ENCODE measurements around the gene HOGA1. TPM values are rescaled to one million over a fixed set of nuclear protein-coding genes. Genes with fewer than 3 reads are reported as not detected.

HOGA1 gene
- total and polyA plus RNA-seq, 12 donors = 2.1 to 30.8 (median 13.0) TPM

- 23 to 52% (median 47%) methylated on average over 4 to 9 of the region's 9 CpGs for WGBS, 4 donors
- no peaks in the 10 kb centered on the region for H3K27me3 ChIP-seq
- H3K4me3 ChIP-seq = no peak overlapping the region
- peaks cover 12 to 22% of the 10 kb centered on the region in 2 donors for H3K4me1 ChIP-seq (replicated peaks in 1 of 2)
- TF ChIP-seq, protein P1, sequence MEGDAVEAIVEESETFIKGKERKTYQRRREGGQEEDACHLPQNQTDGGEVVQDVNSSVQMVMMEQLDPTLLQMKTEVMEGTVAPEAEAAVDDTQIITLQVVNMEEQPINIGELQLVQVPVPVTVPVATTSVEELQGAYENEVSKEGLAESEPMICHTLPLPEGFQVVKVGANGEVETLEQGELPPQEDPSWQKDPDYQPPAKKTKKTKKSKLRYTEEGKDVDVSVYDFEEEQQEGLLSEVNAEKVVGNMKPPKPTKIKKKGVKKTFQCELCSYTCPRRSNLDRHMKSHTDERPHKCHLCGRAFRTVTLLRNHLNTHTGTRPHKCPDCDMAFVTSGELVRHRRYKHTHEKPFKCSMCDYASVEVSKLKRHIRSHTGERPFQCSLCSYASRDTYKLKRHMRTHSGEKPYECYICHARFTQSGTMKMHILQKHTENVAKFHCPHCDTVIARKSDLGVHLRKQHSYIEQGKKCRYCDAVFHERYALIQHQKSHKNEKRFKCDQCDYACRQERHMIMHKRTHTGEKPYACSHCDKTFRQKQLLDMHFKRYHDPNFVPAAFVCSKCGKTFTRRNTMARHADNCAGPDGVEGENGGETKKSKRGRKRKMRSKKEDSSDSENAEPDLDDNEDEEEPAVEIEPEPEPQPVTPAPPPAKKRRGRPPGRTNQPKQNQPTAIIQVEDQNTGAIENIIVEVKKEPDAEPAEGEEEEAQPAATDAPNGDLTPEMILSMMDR (IDR thresholded peaks at IDR 0.05) = no peak
- peak in 1 of 2 donors; percentile 35 for TF ChIP-seq POLR2A (IDR thresholded peaks at IDR 0.05)
- intact Hi-C loops (cut with DNase I) = loop anchor here in 1 of 2 donors (5.0 kb wide), 1 partner anchor 40 kb away; no protein-coding TSS in a partner anchor
- H3K36me3 ChIP-seq (replicated peaks in 1 of 2) = no peaks in the 10 kb centered on the region
- peak; percentile 82 to 94 (median 88) for DNase-seq
- peak overlapping the region; percentile 43 to 93 (median 84) for H3K27ac ChIP-seq
- no peaks in the 10 kb centered on the region for H3K9me3 ChIP-seq (replicated peaks in 1 of 3)
These were observed 41.8 kb upstream of the HOGA1 start for GRCh38 chr10:97542169-97543024.

DNA sequence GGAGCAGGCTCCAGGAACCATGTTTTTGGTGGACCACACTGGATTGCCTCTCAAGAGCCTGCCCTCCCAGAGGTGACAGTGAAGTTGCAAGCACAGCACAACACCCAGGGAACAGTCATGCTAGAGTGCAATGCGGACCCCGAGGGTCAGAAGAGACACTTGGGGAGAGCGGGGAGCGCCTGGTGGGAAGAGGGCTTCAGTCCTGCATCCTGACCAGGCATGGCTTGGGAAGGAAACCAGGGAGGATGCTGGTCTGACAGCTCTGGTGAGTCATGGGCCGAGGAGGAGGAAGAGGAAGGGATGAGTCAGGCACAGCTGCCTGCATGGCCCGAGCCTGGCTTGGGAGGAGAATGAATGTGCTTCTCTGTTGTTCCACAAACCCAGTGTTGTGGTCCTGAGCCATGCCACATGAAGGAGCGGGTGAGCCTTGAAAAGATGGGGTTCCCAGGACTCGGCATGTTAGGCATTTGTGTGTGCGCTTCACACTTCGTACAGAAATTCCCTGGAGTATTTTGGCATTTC, 41.1 kb upstream of the HOGA1 start:
- peak; percentile 85 to 96 (median 93) for DNase-seq
- H3K4me3 ChIP-seq = no peak overlapping the region
- H3K27ac ChIP-seq = peak overlapping the region; percentile 43 to 93 (median 84)
- intact Hi-C loops (cut with DNase I) = loop anchor here in 1 of 2 donors (5.0 kb wide), 1 partner anchor 41 kb away; no protein-coding TSS in a partner anchor
- H3K9me3 ChIP-seq (replicated peaks in 1 of 3) = no peaks in the 10 kb centered on the region
- no peak for TF ChIP-seq POLR2A (IDR thresholded peaks at IDR 0.05)
- TF ChIP-seq, protein P1 (IDR thresholded peaks at IDR 0.05) = no peak
- 22 to 31% (median 24%) methylated on average over 9 to 10 of the region's 10 CpGs for WGBS, 4 donors
- H3K4me1 ChIP-seq (replicated peaks in 1 of 2) = peaks cover 12 to 22% of the 10 kb centered on the region in 2 donors
- no peaks in the 10 kb centered on the region for H3K27me3 ChIP-seq
- no peaks in the 10 kb centered on the region for H3K36me3 ChIP-seq (replicated peaks in 1 of 2)

- no peak for TF ChIP-seq POLR2A (IDR thresholded peaks at IDR 0.05)
- TF ChIP-seq, protein P1 (IDR thresholded peaks at IDR 0.05) = no peak
- no peaks in the 10 kb centered on the region for H3K27me3 ChIP-seq
- peaks cover 12 to 19% of the 10 kb centered on the region in 2 donors for H3K4me1 ChIP-seq (replicated peaks in 1 of 2)
- no peaks in the 10 kb centered on the region for H3K9me3 ChIP-seq (replicated peaks in 1 of 3)
- no peak overlapping the region for H3K4me3 ChIP-seq
- DNase-seq = no peak
- WGBS, 4 donors = 68 to 80% (median 78%) methylated on average over 17 to 18 of the region's 18 CpGs
- H3K27ac ChIP-seq = no peak overlapping the region
- no peaks in the 10 kb centered on the region for H3K36me3 ChIP-seq (replicated peaks in 1 of 2)
- intact Hi-C loops (cut with DNase I) = no loop called here
These were observed 37.5 kb upstream of the HOGA1 start for GRCh38 chr10:97546456-97547270.

DNA sequence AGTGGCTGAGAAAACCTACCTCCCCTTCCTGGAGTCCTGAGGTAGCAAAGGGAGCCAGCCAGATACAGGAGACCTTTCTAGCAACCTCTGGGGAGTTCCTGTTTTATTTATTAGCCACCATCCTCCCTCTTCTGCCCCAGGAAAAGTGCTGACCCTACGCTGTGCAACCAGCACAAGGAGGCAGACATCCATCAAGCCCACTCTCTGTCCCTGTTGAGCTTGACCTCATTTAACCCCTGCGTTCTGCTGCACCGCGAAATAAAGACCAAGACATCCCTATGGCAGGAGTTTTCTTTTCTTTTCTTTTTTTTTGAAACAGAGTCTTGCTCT, 37.0 kb upstream of the HOGA1 start:
- no peak for DNase-seq
- 58 to 61% (median 60%) methylated on average over 4 of the region's 4 CpGs for WGBS, 4 donors
- no peak for TF ChIP-seq POLR2A (IDR thresholded peaks at IDR 0.05)
- TF ChIP-seq, protein P1 (IDR thresholded peaks at IDR 0.05) = no peak
- H3K4me1 ChIP-seq (replicated peaks in 1 of 2) = peaks cover 8 to 15% of the 10 kb centered on the region in 2 donors
- no peak overlapping the region for H3K27ac ChIP-seq
- H3K9me3 ChIP-seq (replicated peaks in 1 of 3) = no peaks in the 10 kb centered on the region
- intact Hi-C loops (cut with DNase I) = no loop called here
- no peak overlapping the region for H3K4me3 ChIP-seq
- H3K36me3 ChIP-seq (replicated peaks in 1 of 2) = no peaks in the 10 kb centered on the region
- no peaks in the 10 kb centered on the region for H3K27me3 ChIP-seq

Measured in adrenal gland (tissue), 12 donors.